Activated CD4-positive, CD25-positive, alpha-beta regulatory T cell treated with anti-CD3 and anti-CD28 coated beads, Interleukin-2, amount 50 U/mL, for 16 hours (primary cell): Measurements from ENCODE around the gene GPR78.

Experiments used
- DNase-seq: peaks from one replicate; pipeline ENCODE4 v3.0.0-alpha.2; 2020; ENCODE audit warnings: low read depth, low spot score

The GPR78 gene

GRCh38 chr4:8580321-8581093 is at the start of gene GPR78:
Gene GPR78 (plus strand): TSS chr4:8580392. CDS start chr4:8580983, 591 bp downstream.
- no peak for DNase-seq

DNA sequence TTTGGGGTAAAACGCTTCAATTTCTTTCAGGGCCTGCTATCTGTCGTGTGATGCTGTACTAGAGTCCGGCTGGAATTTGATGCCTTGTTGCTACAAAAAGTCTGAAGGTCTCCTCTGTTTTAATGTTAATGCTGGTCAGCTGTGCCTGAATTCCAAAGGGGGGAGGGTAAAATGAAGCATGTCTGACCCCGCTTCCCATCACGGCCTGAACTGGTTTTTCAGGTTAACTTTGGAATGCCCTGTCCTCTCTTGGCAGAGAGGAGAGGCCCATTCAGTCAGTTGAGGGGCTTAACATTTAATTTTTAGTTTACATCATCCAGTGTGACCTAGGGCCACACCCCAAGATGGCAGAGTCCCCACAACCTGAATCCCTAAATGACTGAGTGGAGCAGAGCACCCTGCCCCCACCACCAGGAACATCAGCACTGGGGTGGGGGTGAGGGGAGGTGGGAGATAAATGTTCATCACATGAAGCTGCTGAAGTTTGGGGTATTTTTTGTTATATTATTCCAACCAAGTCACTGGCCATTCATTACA is 47.9 kb upstream of the GPR78 start:
- no peak for DNase-seq

- DNase-seq, result no peak
These were observed 46.8 kb upstream of the GPR78 start for GRCh38 chr4:8533274-8533865.

GRCh38 chr4:8534129-8534528 is 46.1 kb upstream of the GPR78 start:
- no peak for DNase-seq

GRCh38 chr4:8534611-8535010 is 45.6 kb upstream of the GPR78 start:
- DNase-seq, result no peak

GRCh38 chr4:8536467-8536866 is 43.7 kb upstream of the GPR78 start:
- DNase-seq, result no peak

DNA sequence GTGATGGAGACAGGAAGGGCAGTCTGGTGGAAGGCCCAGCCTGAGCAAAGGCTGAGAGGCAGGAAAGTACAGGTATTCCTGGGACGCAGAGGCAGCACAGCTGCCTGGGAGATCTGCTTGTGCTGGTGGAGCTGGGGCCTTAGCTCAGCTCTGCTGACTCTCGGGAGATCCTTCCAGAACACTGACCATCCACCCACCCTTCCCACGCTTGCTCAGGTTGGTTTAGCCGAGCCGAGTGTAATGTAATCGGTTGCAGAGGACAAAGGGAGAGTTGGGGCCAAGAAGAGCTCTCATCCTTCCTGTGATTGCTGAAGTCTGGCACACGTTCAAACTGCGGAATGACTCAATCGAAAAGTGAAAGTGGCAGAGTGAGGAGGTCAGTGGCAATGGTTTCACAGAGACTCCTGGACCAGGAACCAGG is 43.1 kb upstream of the GPR78 start:
- DNase-seq, result no peak

- DNase-seq, result no peak
These were observed 42.0 kb upstream of the GPR78 start for GRCh38 chr4:8538076-8538702.

DNA sequence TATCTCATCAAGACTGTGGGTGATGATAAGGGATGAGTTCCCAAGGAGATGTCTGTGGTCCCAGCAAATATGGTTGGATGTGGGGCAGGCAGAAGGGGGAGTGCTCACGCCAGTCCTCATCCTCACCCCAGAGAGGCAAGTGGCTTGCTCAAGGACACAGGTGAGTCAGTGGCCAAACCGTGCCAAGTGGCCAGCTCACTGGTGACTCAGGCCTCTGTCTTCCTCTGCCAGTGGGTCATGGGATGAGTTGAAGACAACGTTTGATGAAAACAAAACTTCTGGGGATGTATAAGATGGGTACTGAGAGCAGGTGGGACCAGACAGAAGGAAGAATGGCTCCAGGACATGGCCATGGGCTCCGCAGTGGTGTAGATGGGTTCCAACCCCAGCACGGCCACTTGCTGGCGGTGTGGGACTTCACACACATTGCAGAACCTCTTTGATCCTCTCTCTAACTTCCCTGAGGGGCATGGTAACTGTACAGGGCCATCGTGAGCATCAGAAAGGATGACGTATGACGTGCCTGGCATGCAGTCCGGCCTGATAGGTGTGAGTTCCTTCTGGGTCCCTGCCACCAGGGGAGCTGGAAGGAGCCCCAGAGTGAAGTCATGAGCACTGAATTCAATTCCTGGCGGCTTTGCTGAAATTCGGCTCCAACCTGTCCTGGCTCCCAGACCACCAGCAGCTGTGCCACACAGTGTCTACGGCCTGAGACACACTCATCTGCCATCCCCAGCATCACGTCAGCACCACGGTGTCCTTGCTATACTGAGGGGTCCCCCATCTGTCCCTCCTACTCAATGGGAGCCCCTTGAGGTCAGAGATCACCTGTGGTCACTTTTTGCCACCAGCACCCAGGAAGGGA is 41.3 kb upstream of the GPR78 start:
- DNase-seq, result no peak

DNA sequence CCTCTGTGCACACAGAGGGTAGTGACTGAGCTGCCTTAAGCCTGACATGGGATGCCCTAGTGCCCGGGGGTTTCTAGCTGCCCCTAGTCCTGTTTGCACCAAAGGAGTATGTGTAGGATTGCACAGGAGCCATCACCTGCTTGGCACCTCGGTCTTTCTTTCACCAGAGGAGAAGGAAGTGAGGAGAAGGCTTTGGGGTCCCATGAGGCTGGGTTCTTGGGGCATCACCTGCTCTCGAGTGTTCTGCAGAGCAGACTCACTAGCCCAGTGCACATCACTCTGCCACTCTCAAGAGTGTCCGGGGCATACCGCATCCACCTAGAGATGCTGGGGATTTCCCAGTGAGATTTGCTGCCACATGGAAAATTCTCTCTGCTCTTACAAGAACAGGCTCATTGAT is 40.5 kb upstream of the GPR78 start:
- no peak for DNase-seq

- DNase-seq, result no peak
These were observed 40.1 kb upstream of the GPR78 start for GRCh38 chr4:8540072-8540471.

DNA sequence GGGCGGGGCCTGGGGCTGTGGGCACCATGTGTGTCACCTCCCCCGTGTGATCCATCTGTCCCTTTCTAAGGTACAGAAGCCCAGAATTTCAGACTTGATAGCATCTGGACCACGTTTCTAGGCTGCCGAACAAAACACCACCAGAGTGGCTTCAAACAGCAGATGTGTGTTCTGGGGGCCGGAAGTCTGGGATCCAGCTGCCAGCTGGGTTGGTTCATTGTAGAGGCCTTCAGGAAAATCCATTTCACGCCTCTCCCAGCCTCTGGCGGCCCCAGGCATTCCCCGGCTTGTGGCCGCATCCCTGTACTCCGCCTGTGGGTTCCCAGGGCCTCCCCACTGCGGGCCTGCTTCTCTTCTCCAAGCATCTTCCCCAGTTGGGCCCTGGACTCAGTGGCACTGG is 39.6 kb upstream of the GPR78 start:
- no peak for DNase-seq

DNA sequence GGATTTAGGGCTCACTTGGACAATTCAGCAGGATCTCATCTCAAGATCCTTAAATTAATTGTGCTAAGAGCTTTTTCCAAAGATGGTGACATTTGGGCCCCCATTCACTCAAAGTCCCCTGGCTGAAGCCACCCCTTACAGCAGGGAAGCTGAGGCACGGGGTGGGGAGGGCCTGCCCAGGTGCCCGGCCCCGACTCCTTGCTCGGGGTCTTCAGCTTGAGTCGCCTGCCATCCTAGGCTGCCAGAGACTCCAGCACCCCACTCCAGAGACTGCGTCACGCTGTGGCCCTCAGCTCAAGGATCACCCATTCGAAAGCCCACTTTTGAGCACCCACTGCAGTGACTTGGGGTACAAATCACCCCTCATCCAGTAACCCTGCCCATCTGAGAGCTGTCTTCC is 39.2 kb upstream of the GPR78 start:
- no peak for DNase-seq

DNA sequence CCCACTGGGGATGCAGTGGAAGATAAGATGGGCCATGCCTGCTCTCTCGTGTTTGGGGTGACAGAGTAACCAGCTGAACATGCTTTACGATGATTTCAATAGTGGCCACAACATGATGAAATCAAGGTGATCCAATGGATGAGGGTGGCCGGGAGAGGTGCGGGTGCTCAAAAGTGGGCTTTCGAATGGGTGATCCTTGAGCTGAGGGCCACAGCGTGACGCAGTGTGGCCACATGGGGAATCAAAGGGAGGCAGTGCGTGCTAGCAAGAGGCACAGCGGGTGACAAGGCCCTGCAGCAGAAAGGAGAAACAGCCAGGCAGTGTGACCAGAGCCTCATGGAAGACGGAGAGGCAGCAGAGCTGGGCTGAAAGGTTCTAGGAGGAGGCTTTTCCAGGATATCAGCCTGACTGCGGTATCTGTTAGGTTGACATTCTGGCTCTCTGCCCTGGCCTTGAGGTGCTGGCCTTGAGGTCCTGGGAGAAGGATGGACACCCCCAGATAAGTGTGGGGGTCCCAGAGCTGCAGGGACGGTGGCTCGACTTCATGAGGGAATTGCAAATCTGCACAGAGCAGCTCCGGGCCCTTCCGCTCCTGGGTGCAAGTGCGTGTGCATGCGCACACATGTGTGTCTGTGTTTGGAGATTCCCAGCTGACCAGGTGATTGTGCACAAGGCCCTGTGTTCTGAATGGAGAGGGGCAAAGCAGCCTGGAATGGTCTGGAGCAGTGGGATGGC is 38.0 kb upstream of the GPR78 start:
- no peak for DNase-seq

DNA sequence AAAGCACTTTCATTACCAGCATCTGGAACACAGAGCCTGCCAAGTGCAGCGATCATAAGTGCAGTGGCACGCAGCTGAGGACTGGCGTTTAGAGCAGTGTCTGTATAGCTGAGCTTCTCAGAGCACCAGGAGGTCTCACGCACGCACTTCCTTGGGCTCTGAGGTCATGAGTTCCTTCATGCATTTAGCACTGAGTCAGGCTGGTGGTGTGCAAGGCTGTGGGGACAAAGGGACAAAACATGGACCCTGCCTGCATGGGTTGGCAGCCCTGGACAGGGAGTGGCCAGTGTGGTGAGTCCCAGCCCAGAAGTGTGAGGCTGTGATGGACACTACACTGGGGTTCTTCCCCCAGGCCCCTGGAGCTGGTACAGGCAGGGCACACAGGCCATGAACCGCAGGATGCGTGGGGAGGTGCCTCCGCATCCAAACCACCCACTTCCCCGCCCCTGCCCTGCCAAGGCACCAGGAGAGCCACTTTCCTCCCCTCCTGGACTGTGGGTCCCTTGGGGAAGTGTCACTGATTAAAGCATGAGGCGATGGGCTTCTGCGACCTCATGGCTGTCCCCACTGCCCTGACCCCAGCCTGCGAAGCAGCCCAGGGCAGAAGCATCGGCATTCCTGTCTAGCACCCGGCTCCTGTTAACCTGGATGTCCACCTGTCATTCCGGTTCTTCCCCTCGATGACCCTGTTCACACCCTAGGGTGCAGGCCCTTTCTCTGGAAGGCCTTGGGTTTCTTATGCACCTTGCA is 37.2 kb upstream of the GPR78 start:
- DNase-seq, result no peak

DNA sequence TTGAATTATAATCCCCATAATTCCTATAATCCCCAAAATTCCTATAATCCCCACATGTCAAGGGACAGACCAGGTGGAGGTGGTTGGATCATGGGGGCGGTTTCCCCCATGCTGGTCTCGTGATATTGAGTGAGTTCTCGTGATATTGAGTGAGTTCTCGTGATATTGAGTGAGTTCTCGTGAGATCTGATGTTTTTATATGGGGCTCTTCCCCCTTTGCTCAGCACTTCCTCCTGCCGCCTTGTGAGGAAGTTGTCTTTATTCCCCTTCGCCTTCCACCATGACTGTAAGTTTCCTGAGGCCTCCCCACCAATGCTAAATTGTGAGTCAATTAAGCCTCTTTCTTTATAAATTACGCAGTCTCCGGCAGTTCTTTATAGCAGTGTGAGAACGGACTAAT is 36.6 kb upstream of the GPR78 start:
- no peak for DNase-seq

DNA sequence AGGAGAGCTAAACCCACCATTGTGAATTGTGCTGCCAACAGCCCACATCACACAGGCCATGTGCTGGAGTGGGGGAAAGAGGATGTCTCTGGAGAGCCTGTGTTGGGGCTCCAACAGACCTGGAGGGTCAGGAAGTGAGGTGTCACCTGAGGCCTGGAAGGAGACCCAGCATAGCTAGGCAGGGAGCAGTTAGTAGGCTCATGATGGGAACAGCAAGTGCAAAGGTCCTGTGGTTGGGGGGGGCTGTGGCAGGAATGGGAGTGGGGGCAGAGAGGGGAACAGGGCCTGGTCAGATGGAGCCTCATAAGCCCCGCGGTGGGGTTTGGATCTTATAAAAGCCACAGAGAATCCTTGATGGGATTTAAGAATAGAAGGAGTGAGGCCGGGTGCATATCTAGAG is 35.9 kb upstream of the GPR78 start:
- no peak for DNase-seq

DNA sequence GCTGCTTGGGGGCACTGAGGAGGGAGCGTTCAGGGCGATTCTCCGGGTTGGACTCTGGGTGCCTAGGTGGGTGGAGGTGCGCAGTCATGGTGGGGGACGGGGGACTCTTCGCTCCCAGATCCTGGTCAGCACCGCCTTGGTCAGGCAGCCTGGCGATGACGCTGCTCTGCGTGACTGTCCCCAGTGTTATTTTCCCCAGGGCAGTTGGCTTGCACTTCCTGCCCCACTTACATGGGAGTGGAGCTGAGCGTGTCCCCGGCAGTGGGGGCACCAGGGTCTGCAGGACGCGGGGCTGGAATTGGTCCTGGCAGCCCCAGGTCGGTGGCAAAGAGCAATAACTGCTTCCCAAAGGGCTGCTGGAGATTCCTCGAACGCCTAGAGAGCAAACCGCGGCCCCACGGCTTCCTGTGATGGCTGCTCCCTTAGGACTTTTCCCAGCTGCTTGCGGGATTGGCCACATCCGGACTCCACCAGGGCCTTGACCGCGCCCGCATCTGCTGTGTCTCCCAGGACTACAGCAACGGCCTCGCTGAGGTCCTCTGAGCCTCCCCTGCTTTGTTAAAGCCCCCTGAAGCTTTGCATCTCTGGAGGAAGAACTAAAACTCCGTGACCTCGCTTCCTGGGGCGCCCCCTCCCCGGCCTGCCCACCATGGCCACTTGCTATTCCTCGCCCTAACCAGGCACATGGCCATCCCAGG is 35.3 kb upstream of the GPR78 start:
- DNase-seq, result no peak

- no peak for DNase-seq
These were observed 34.8 kb upstream of the GPR78 start for GRCh38 chr4:8545439-8545765.

- DNase-seq, result no peak
These were observed 33.5 kb upstream of the GPR78 start for GRCh38 chr4:8546766-8547107.
